NCI-H1048 (cell line): ENCODE measurements around the gene DYNC1I1.
A peak's percentile ranks its signal among the peaks of the same experiment; 100 is the strongest.

Experiments
- DNase-seq: peaks from one replicate; lab custom pipeline; 2025; lab: John Stamatoyannopoulos, UW

DYNC1I1 gene

GRCh38 chr7:95793658-95794057 lies 21.3 kb downstream of the DYNC1I1 start:
- no peak for DNase-seq

GRCh38 chr7:95794917-95795515 lies 22.7 kb downstream of the DYNC1I1 start:
- DNase-seq: peak; percentile 7

- DNase-seq: no peak
Observed at GRCh38 chr7:95796617-95797016, 24.3 kb downstream of the DYNC1I1 start.

GRCh38 chr7:95798401-95798930 lies 26.1 kb downstream of the DYNC1I1 start:
- peak; percentile 21 for DNase-seq

GRCh38 chr7:95800787-95801186 lies 28.4 kb downstream of the DYNC1I1 start:
- no peak for DNase-seq

GRCh38 chr7:95802270-95802669 lies 29.9 kb downstream of the DYNC1I1 start:
- no peak for DNase-seq

GRCh38 chr7:95804052-95804451 lies 31.7 kb downstream of the DYNC1I1 start:
- no peak for DNase-seq

- no peak for DNase-seq
Observed at GRCh38 chr7:95805909-95806308, 33.6 kb downstream of the DYNC1I1 start.

- DNase-seq: no peak
Observed at GRCh38 chr7:95808396-95808795, 36.0 kb downstream of the DYNC1I1 start.

GRCh38 chr7:95811846-95812445 lies 39.6 kb downstream of the DYNC1I1 start:
- DNase-seq: peak; percentile 18

- DNase-seq: no peak
Observed at GRCh38 chr7:95814721-95815120, 42.4 kb downstream of the DYNC1I1 start.

GRCh38 chr7:95817866-95818640 lies 45.7 kb downstream of the DYNC1I1 start:
- no peak for DNase-seq

GRCh38 chr7:95820778-95821177 lies 48.4 kb downstream of the DYNC1I1 start:
- no peak for DNase-seq

GRCh38 chr7:95822717-95823116 lies 50.4 kb downstream of the DYNC1I1 start:
- no peak for DNase-seq

GRCh38 chr7:95824616-95825015 lies 52.3 kb downstream of the DYNC1I1 start:
- peak; percentile 67 for DNase-seq

GRCh38 chr7:95828824-95829790 lies 56.8 kb downstream of the DYNC1I1 start:
- peak; percentile 71 for DNase-seq

- DNase-seq: no peak
Observed at GRCh38 chr7:95840953-95841950, 68.9 kb downstream of the DYNC1I1 start.

- no peak for DNase-seq
Observed at GRCh38 chr7:95843286-95843685, 70.9 kb downstream of the DYNC1I1 start.

GRCh38 chr7:95845007-95845406 lies 72.7 kb downstream of the DYNC1I1 start:
- no peak for DNase-seq

- DNase-seq: no peak
Observed at GRCh38 chr7:95847061-95847460, 74.7 kb downstream of the DYNC1I1 start.

- DNase-seq: no peak
Observed at GRCh38 chr7:95859429-95859828, 87.1 kb downstream of the DYNC1I1 start.
